Astrocyte (in vitro differentiated cells and primary cell): ENCODE results near the gene TEC. TPM values are rescaled to one million over a fixed set of nuclear protein-coding genes. Genes with fewer than 3 reads are reported as not detected.

ENCODE experiments used
- DNase-seq: peaks from one replicate; pipeline ENCODE4 v3.0.0-alpha.2; 2010; ENCODE audit warnings: low read depth
- FAIRE-seq: peaks from 2 replicates; lab custom pipeline; 2011; peaks lifted over from hg19 to GRCh38; lab: Jason Lieb, UNC
- H2AFZ ChIP-seq: 2 replicates; pipeline ENCODE4 v1.6.0; 2012; ENCODE audit warnings: low read depth, low read length, inconsistent platforms
- H3K27ac ChIP-seq: 2 replicates; pipeline ENCODE4 v1.5.1; 2011; ENCODE audit warnings: low read depth, low read length, inconsistent platforms
- H3K27me3 ChIP-seq: 2 replicates; pipeline ENCODE4 v1.6.0; 2011; ENCODE audit warnings: low read length, inconsistent platforms; ENCODE audit not compliant: insufficient read depth
- H3K36me3 ChIP-seq: 2 replicates; pipeline ENCODE4 v1.5.1; 2011; ENCODE audit warnings: low read length, inconsistent platforms; ENCODE audit not compliant: insufficient read depth
- H3K4me1 ChIP-seq: 2 replicates; pipeline ENCODE4 v1.5.1; 2011; ENCODE audit warnings: low read length, inconsistent platforms; ENCODE audit not compliant: insufficient read depth
- H3K4me2 ChIP-seq: 2 replicates; pipeline ENCODE4 v1.6.0; 2012; ENCODE audit warnings: low read length, inconsistent platforms
- H3K4me3 ChIP-seq: 2 replicates; pipeline ENCODE4 v1.5.1; 2011; ENCODE audit warnings: low read depth, mild to moderate bottlenecking, low read length, inconsistent platforms; ENCODE audit not compliant: insufficient read depth
- H3K79me2 ChIP-seq: 2 replicates; pipeline ENCODE4 v1.6.0; 2012; ENCODE audit warnings: mild to moderate bottlenecking, low read length, inconsistent platforms; ENCODE audit not compliant: insufficient read depth
- H3K9ac ChIP-seq: 2 replicates; pipeline ENCODE4 v1.6.0; 2012; ENCODE audit warnings: mild to moderate bottlenecking, low read length, inconsistent platforms
- H3K9me3 ChIP-seq: 2 replicates; pipeline ENCODE4 v1.5.1; 2012; ENCODE audit warnings: low read depth, mild to moderate bottlenecking, low read length, inconsistent platforms; ENCODE audit not compliant: insufficient read depth
- H4K20me1 ChIP-seq: 2 replicates; pipeline ENCODE4 v1.6.0; 2012; ENCODE audit warnings: low read length, inconsistent platforms; ENCODE audit not compliant: insufficient read depth
- H3K27ac Mint-ChIP-seq: one replicate; pipeline ENCODE4 v1.8.0; 2021; ENCODE audit warnings: mild to moderate bottlenecking, mixed read lengths; ENCODE audit not compliant: unreplicated experiment
- H3K27me3 Mint-ChIP-seq: one replicate; pipeline ENCODE4 v1.8.0; 2021; ENCODE audit warnings: low read depth, mixed read lengths; ENCODE audit not compliant: unreplicated experiment
- H3K36me3 Mint-ChIP-seq: one replicate; pipeline ENCODE4 v1.8.0; 2021; ENCODE audit warnings: low read depth, mixed read lengths; ENCODE audit not compliant: unreplicated experiment
- H3K4me1 Mint-ChIP-seq: one replicate; pipeline ENCODE4 v1.8.0; 2021; ENCODE audit warnings: low read depth, mixed read lengths; ENCODE audit not compliant: unreplicated experiment
- H3K4me3 Mint-ChIP-seq: one replicate; pipeline ENCODE4 v1.8.0; 2021; ENCODE audit warnings: mild to moderate bottlenecking, moderate library complexity, mixed read lengths; ENCODE audit not compliant: unreplicated experiment
- H3K9me3 Mint-ChIP-seq: one replicate; pipeline ENCODE4 v1.8.0; 2021; ENCODE audit warnings: mild to moderate bottlenecking, mixed read lengths; ENCODE audit not compliant: unreplicated experiment
- CTCF ChIP-seq: IDR thresholded peaks from 2 replicates; pipeline ENCODE4 v1.5.1; 2011; ENCODE audit warnings: low read depth, mild to moderate bottlenecking, inconsistent platforms, low read length, moderate library complexity; ENCODE audit not compliant: insufficient read depth
- EZH2 ChIP-seq: IDR thresholded peaks from 2 replicates; pipeline ENCODE4 v1.6.1; 2012; ENCODE audit warnings: mild to moderate bottlenecking, low read length, inconsistent platforms; ENCODE audit not compliant: insufficient read depth
- total RNA-seq: library from RNA; stranded (reverse); gene quantifications from 2 replicates; pipeline ENCODE4 v1.2.1, GENCODE V29; 2021

Gene TEC
- total RNA-seq, 1 donor from 2014 or later = 0.61 TPM

DNA sequence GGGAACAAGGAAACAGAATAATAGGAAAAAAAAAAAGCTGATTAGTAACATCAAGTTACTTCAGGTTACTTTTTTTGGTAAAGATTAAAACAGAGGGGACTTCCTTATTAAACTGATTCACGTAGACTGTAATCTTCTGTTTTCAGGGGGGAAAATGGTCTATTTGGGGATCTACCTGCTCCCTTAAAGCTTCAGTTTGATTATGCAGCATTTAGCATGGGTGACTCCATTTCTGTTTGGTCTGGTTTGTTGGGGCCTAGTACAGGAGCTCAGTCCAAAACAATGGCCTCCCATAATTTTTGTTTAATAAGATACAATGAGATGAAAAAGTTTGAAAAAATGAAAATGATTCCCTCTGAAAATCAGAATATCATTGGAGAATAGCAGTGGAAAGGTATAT, 34.6 kb downstream of the TEC start:
- no peak overlapping the region for H3K4me2 ChIP-seq
- Mint-ChIP-seq H3K27me3 (no peaks in the 10 kb centered on the region), H3K36me3 (no peaks in the 10 kb centered on the region), H3K4me3 (no peak overlapping the region), H3K4me1 (no peaks in the 10 kb centered on the region), H3K9me3 (peaks cover 6% of the 10 kb centered on the region), H3K27ac (no peak overlapping the region)
- no peaks in the 10 kb centered on the region for H4K20me1 ChIP-seq
- DNase-seq = no peak
- no peaks in the 10 kb centered on the region for H3K4me1 ChIP-seq
- H3K27ac ChIP-seq = no peak overlapping the region
- FAIRE-seq = no peak
- no peaks in the 10 kb centered on the region for H3K36me3 ChIP-seq
- H3K4me3 ChIP-seq = no peak overlapping the region
- no peaks in the 10 kb centered on the region for H3K27me3 ChIP-seq
- TF ChIP-seq EZH2 = no peak
- no peak for TF ChIP-seq CTCF
- H3K9ac ChIP-seq = no peak overlapping the region
- no peak overlapping the region for H2AFZ ChIP-seq
- no peaks in the 10 kb centered on the region for H3K79me2 ChIP-seq
- H3K9me3 ChIP-seq = no peaks in the 10 kb centered on the region

DNA sequence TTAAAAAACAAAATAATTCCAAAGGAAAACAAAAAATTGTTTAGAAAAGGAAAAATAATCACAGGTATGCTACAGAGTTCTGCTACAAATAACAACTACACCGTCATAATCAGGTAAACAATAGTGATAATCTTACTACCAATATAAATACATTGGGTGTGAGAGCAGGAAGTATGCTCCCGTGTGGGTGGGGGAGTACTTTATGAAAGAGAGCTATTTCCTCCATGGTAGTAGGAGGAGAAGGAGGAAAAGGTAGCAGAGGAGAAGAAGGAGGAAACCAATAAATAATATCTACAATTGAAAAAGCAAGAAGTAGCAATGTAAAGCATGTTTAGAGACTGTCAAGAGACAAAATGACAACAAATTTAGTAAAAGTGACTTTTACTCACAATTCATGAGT, 35.1 kb downstream of the TEC start:
- Histone ChIP-seq H3K36me3 (no peaks in the 10 kb centered on the region), H3K4me2 (no peak overlapping the region), H3K9ac (no peak overlapping the region), H4K20me1 (no peaks in the 10 kb centered on the region), H3K9me3 (no peaks in the 10 kb centered on the region), H2AFZ (no peak overlapping the region), H3K79me2 (no peaks in the 10 kb centered on the region), H3K4me3 (no peak overlapping the region), H3K27me3 (no peaks in the 10 kb centered on the region), H3K27ac (no peak overlapping the region), H3K4me1 (no peaks in the 10 kb centered on the region)
- Mint-ChIP-seq H3K36me3 (no peaks in the 10 kb centered on the region), H3K27ac (no peak overlapping the region), H3K27me3 (no peaks in the 10 kb centered on the region), H3K9me3 (peaks cover 6% of the 10 kb centered on the region), H3K4me1 (no peaks in the 10 kb centered on the region), H3K4me3 (no peak overlapping the region)
- FAIRE-seq = no peak
- TF ChIP-seq EZH2 = no peak
- TF ChIP-seq CTCF = no peak
- no peak for DNase-seq

DNA sequence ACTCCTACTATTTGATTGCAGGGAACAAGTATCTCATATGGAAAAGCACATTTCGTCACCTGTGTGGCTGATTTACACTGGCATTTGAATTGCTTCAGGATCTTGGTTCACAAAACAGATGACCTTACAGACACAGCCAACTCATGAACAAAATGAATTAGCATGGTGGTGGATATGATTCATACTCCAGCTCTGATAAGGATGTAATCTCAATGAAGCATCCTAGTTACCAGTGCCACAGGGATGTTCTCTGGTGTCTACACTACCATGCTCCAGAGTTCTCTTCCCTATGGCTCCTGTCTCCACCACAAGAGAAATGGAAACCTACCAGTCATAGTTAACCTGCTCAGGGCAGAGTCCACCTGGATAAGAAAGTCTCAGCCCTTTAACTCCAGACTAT, 40.7 kb downstream of the TEC start:
- Histone ChIP-seq H3K4me1 (no peaks in the 10 kb centered on the region), H3K4me3 (no peak overlapping the region), H3K79me2 (no peaks in the 10 kb centered on the region), H4K20me1 (no peaks in the 10 kb centered on the region), H3K9ac (no peak overlapping the region), H3K4me2 (no peak overlapping the region), H2AFZ (no peak overlapping the region), H3K27ac (no peak overlapping the region), H3K27me3 (no peaks in the 10 kb centered on the region), H3K9me3 (no peaks in the 10 kb centered on the region), H3K36me3 (no peaks in the 10 kb centered on the region)
- no peaks in the 10 kb centered on the region for H3K4me1 Mint-ChIP-seq
- no peak overlapping the region for H3K27ac Mint-ChIP-seq
- H3K36me3 Mint-ChIP-seq = no peaks in the 10 kb centered on the region
- H3K9me3 Mint-ChIP-seq = peaks cover 5% of the 10 kb centered on the region
- no peak for DNase-seq
- TF ChIP-seq CTCF = no peak
- no peak for TF ChIP-seq EZH2
- no peaks in the 10 kb centered on the region for H3K27me3 Mint-ChIP-seq
- FAIRE-seq = no peak
- H3K4me3 Mint-ChIP-seq = no peak overlapping the region
